Thymus (tissue), 14 donors: ENCODE results near the gene CD200. TPM values are rescaled to one million over a fixed set of nuclear protein-coding genes. Genes with fewer than 3 reads are reported as not detected.
A peak's percentile ranks its signal among the peaks of the same experiment; 100 is the strongest.

Experiments
- DNase-seq, 9 donors: peaks; one replicate each; pipeline ENCODE4 v3.0.0-alpha.2; 2013; ENCODE audit warnings: low spot score in 9 of 9, low read depth in 6 of 9, missing footprints in 1 of 9
- H3K27ac ChIP-seq, 2 donors: one replicate each; pipeline ENCODE4 v1.5.1; 2013; ENCODE audit warnings: control low read depth in 1 of 2, low read depth in 1 of 2, low read length in 1 of 2, mild to moderate bottlenecking in 1 of 2, moderate library complexity in 1 of 2
- H3K27me3 ChIP-seq, 2 donors: one replicate each; pipeline ENCODE4 v1.5.1; 2013; ENCODE audit warnings: low read length in 1 of 2; ENCODE audit not compliant: control insufficient read depth in 2 of 2, insufficient read depth in 1 of 2
- H3K36me3 ChIP-seq, 2 donors: one replicate each; pipeline ENCODE4 v1.5.1; 2013; ENCODE audit warnings: low read length in 1 of 2, mild to moderate bottlenecking in 1 of 2, moderate library complexity in 1 of 2; ENCODE audit not compliant: control insufficient read depth in 2 of 2, insufficient read depth in 2 of 2
- H3K4me1 ChIP-seq, 2 donors: one replicate each; pipeline ENCODE4 v1.5.1; 2013; ENCODE audit warnings: low read length in 2 of 2; ENCODE audit not compliant: control insufficient read depth in 2 of 2, insufficient read depth in 2 of 2
- H3K4me3 ChIP-seq, 2 donors: one replicate each; pipeline ENCODE4 v1.5.1; 2013; ENCODE audit warnings: low read length in 2 of 2, control low read depth in 1 of 2, mild to moderate bottlenecking in 1 of 2
- H3K9me3 ChIP-seq, 2 donors: one replicate each; pipeline ENCODE4 v1.5.1; 2013; ENCODE audit warnings: low read length in 1 of 2, mild to moderate bottlenecking in 1 of 2; ENCODE audit not compliant: control insufficient read depth in 2 of 2, insufficient read depth in 1 of 2
- WGBS: extraction: QIAGEN DNeasy Blood & Tissue Kit; methylation state at CpG from one replicate; pipeline ENCODE4 v1.1.7; 2013; 5-methylcytosine and 5-hydroxymethylcytosine counted together
- long read RNA-seq, 10 donors: transcript quantifications; one replicate each; lab custom pipeline, GENCODE V29; 2026
- polyA plus RNA-seq: library from polyadenylated mRNA; stranded (reverse); fragments of 200-250 nt; gene quantifications from one replicate; pipeline ENCODE4 v1.2.3, GENCODE V29; 2013
- total RNA-seq: library from RNA; stranded (reverse); fragments of 120-200 nt; gene quantifications from one replicate; pipeline ENCODE4 v1.2.4, GENCODE V29; 2013
- donor health status: healthy.

CD200 gene, protein sequence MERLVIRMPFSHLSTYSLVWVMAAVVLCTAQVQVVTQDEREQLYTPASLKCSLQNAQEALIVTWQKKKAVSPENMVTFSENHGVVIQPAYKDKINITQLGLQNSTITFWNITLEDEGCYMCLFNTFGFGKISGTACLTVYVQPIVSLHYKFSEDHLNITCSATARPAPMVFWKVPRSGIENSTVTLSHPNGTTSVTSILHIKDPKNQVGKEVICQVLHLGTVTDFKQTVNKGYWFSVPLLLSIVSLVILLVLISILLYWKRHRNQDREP
- total RNA-seq = 20.0 TPM
- polyA plus RNA-seq = 23.5 TPM
- long read RNA-seq, donor 1, partial matches to known transcripts = 0 of 1 reads
- long read RNA-seq, donor 1, other reads (novel, unspliced or antisense) = 0 of 1 reads
- long read RNA-seq, donor 2, transcript CD200-201 (6 exons, 2,129 nt) = major isoform, 5 of 35 reads
- long read RNA-seq, donor 2, partial matches to known transcripts = 23 of 35 reads
- long read RNA-seq, donor 2, other reads (novel, unspliced or antisense) = 0 of 35 reads
- long read RNA-seq, donor 3, transcript CD200-202 (5 exons, 1,997 nt) = major isoform, 6 of 9 reads
- long read RNA-seq, donor 3, partial matches to known transcripts = 0 of 9 reads
- long read RNA-seq, donor 3, other reads (novel, unspliced or antisense) = 0 of 9 reads
- long read RNA-seq, donor 4, partial matches to known transcripts = 11 of 16 reads
- long read RNA-seq, donor 4, other reads (novel, unspliced or antisense) = 0 of 16 reads
- long read RNA-seq, donor 5, transcript CD200-201 (6 exons, 2,129 nt) = minor isoform, 7 of 21 reads
- long read RNA-seq, donor 5, transcript CD200-202 (5 exons, 1,997 nt) = major isoform, 8 of 21 reads
- long read RNA-seq, donor 5, transcript CD200-204 (5 exons, 2,017 nt) = minor isoform, 6 of 21 reads
- long read RNA-seq, donor 5, partial matches to known transcripts = 0 of 21 reads
- long read RNA-seq, donor 5, other reads (novel, unspliced or antisense) = 0 of 21 reads
- long read RNA-seq, donor 6, partial matches to known transcripts = 5 of 11 reads
- long read RNA-seq, donor 6, other reads (novel, unspliced or antisense) = 0 of 11 reads
- long read RNA-seq, donor 7, transcript CD200-202 (5 exons, 1,997 nt) = major isoform, 9 of 16 reads
- long read RNA-seq, donor 7, partial matches to known transcripts = 0 of 16 reads
- long read RNA-seq, donor 7, other reads (novel, unspliced or antisense) = 0 of 16 reads
- long read RNA-seq, donor 8, partial matches to known transcripts = 0 of 3 reads
- long read RNA-seq, donor 8, other reads (novel, unspliced or antisense) = 0 of 3 reads
- long read RNA-seq, donor 9, partial matches to known transcripts = 0 of 4 reads
- long read RNA-seq, donor 9, other reads (novel, unspliced or antisense) = 0 of 4 reads
- long read RNA-seq, donor 10, partial matches to known transcripts = 5 of 13 reads
- long read RNA-seq, donor 10, other reads (novel, unspliced or antisense) = 0 of 13 reads

DNA sequence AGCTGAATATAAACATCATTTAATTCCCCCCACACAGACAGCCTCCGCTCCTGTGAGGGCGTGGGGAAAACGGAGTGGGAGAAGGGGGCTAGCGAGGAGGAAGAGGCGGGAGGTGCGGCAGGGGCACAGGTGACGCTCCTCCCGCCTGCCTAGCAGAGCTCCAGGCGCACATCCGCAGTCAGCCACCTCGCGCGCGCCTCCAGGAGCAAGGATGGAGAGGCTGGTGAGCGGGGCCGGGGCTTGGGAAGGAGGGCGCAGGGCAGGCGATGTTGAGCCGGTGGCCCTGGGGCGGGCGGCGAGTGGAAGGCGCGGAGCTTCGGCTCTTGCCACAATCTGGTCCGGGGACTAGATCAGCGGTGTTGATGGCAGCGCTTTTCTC lies at the start of gene CD200:
TSS of gene CD200 (plus strand) at position 155 of the 379 bp plus-strand sequence. CDS start at position 212, 57 bp downstream.
- DNase-seq = peak in 6 of 9 donors; percentile 27 to 73 (median 50)

GRCh38 chr3:112289011-112289410 lies 43.9 kb upstream of the CD200 start:
- Histone ChIP-seq H3K4me1 (peaks cover 0 to 6% of the 10 kb centered on the region in 2 donors), H3K27ac (no peak overlapping the region), H3K9me3 (no peaks in the 10 kb centered on the region), H3K36me3 (no peaks in the 10 kb centered on the region), H3K4me3 (no peak overlapping the region), H3K27me3 (no peaks in the 10 kb centered on the region)
- DNase-seq = no peak
- 98% methylated on average over 4 of the region's 4 CpGs for WGBS

More for the DNA sequence above, at the start of gene CD200:
- under 1% methylated on average over 28 of the region's 28 CpGs for WGBS
- Histone ChIP-seq H3K27me3 (no peaks in the 10 kb centered on the region), H3K4me3 (peak within 1 kb of the TSS; percentile 84 to 86), H3K4me1 (peaks cover 12 to 17% of the 10 kb centered on the region in 2 donors), H3K27ac (peak within 1 kb of the TSS; percentile 85 to 86), H3K36me3 (peaks cover 0 to 7% of the 10 kb centered on the region in 2 donors), H3K9me3 (no peaks in the 10 kb centered on the region)

DNA sequence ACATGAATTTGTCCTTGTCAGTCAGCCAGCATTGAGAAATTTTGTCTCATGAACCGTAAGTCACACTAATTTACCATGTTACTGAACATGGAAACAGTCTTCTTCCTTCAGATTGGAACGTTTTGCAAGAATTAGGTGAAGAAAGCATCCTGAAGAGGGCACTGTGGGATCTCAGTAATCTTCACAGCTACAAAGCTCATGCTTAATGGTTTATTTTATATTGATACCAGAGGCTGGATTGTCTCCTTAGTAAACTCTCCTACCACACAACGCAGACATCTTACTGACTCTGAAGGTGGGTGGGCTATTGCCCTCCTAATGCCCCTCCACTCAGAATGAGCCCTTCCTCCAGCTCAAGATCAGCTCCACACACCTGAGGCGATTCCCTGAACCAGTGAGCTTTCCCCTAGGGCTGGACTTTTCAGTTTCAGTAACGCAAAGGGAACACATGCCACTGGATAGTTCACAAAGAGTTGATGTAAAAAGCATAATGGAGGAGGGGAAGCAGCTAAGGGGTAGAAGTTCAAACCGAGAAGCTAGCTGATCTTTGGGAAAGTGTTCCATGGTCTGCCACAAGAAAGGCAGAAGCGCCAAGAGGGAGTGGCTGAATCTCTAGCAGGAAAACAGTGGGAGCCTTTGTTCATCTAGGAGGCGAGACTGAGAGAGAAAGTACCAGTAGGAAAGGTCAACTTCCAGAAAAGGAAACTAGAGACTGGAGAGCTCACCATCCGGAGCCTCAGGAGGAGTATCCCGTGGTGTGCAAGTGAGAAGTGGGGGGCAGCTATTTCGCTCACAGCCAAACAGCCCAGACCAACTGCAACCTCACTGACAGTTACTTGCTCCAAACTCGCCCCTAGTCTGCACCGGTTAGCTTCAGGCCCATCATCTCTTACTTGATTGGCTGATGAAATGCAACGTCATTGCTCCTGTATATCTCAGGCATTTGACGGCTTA lies 39.3 kb upstream of the CD200 start, which contains the start of gene SLC9C1:
TSS of gene SLC9C1 (minus strand) at position 849 of the 954 bp plus-strand sequence. CDS start 7,425 bp downstream, outside the sequence.
- Histone ChIP-seq H3K36me3 (no peaks in the 10 kb centered on the region), H3K27me3 (no peaks in the 10 kb centered on the region), H3K4me3 (peak within 1 kb of the TSS; percentile 43 to 50), H3K27ac (peak within 1 kb of the TSS; percentile 60 to 70), H3K4me1 (peaks cover 1 to 9% of the 10 kb centered on the region in 2 donors), H3K9me3 (no peaks in the 10 kb centered on the region)
- WGBS = 53% methylated on average over 15 of the region's 15 CpGs
- DNase-seq = peak in 8 of 9 donors; percentile 73 to 92 (median 76)

GRCh38 chr3:112297714-112298113 lies 35.2 kb upstream of the CD200 start:
- peaks cover 0 to 3% of the 10 kb centered on the region in 2 donors for H3K36me3 ChIP-seq
- no peaks in the 10 kb centered on the region for H3K27me3 ChIP-seq
- no peak overlapping the region for H3K4me3 ChIP-seq
- peaks cover 0 to 9% of the 10 kb centered on the region in 2 donors for H3K9me3 ChIP-seq
- peaks cover 8 to 22% of the 10 kb centered on the region in 2 donors for H3K4me1 ChIP-seq
- peak in 1 of 9 donors; percentile 22 for DNase-seq
- peak overlapping the region in 1 of 2 donors; percentile 10 for H3K27ac ChIP-seq

- Histone ChIP-seq H3K27ac (no peak overlapping the region), H3K4me3 (no peak overlapping the region), H3K36me3 (peaks cover 0 to 3% of the 10 kb centered on the region in 2 donors), H3K27me3 (no peaks in the 10 kb centered on the region), H3K4me1 (peaks cover 10 to 28% of the 10 kb centered on the region in 2 donors), H3K9me3 (peaks cover 0 to 11% of the 10 kb centered on the region in 2 donors)
- DNase-seq = peak in 2 of 9 donors; percentile 28 to 47
Measured at GRCh38 chr3:112298781-112299180, 34.2 kb upstream of the CD200 start.

DNA sequence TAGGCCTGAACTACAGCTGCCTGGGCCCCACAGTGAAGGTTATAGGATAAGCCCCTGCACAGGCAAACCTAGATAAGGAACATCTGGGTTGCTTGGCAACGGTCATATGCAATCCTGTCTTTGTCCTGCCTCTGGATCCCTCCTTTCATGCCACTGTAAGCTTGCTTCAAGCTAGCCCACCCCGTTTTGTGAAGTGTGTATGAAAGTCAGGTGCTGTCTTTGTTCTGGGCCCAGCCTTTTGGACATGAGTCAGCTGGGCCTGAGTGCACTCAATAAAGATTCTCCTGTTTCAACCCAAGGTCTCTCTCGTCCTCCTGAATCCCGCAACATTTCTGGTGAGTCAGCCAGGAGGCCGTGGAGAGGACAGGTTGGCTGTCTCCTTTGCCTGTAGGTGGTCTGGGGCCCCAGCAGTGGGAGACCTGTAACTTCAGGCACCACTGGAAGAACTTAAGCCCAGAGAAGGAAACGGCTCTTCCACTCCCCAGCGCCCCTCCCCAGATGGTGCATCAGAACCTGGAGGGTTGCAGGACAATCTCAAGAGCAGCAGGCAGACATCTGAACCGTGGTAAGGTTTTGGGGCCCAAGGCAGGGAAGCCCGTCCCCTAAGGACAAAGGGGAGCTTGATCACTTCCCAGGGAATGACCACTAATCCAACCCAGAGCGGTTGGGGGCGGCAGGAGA lies 30.7 kb upstream of the CD200 start:
- Histone ChIP-seq H3K4me3 (peak overlapping the region in 1 of 2 donors; percentile 56), H3K27ac (peak overlapping the region; percentile 36 to 80)
- DNase-seq = peak in 4 of 9 donors; percentile 39 to 73 (median 54)

More for the DNA sequence above, 30.7 kb upstream of the CD200 start:
- peaks cover 0 to 3% of the 10 kb centered on the region in 2 donors for H3K36me3 ChIP-seq
- 82% methylated on average over 11 of the region's 11 CpGs for WGBS
- H3K4me1 ChIP-seq = peaks cover 17 to 39% of the 10 kb centered on the region in 2 donors
- no peaks in the 10 kb centered on the region for H3K27me3 ChIP-seq
- peaks cover 0 to 11% of the 10 kb centered on the region in 2 donors for H3K9me3 ChIP-seq
